AG09319 (cell line): ENCODE measurements around the gene LMOD2.

Experiments used
- DNase-seq: peaks from one replicate; pipeline ENCODE4 v3.0.0-alpha.2; 2010; ENCODE audit warnings: low read depth; ENCODE audit errors: extremely low read depth
- TF ChIP-seq, protein P1 (sequence below): IDR thresholded peaks from 2 replicates; pipeline ENCODE4 v1.5.1; 2011; ENCODE audit warnings: low read depth, mild to moderate bottlenecking, inconsistent platforms, low read length, moderate library complexity

Gene LMOD2

DNA sequence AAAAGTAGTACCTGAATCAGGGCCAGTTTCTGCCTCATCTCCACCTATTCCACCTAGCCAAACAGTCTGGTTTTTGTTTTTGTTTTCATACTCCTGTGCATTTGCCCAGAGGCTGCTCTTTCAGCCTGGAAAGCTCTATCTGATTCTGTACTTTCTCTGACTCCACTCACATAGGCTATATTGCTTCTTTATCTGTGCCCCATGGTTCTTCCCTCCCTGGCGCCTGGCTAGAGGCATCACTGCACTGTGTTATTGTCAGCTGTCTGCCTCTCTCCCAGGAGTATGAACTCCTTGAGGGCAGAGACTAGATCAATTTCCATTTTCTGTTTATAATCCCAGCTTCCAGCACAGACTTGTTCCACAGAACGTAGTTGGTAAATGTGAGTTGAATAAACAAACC is 5.1 kb upstream of the LMOD2 start:
- TF ChIP-seq, protein P1, sequence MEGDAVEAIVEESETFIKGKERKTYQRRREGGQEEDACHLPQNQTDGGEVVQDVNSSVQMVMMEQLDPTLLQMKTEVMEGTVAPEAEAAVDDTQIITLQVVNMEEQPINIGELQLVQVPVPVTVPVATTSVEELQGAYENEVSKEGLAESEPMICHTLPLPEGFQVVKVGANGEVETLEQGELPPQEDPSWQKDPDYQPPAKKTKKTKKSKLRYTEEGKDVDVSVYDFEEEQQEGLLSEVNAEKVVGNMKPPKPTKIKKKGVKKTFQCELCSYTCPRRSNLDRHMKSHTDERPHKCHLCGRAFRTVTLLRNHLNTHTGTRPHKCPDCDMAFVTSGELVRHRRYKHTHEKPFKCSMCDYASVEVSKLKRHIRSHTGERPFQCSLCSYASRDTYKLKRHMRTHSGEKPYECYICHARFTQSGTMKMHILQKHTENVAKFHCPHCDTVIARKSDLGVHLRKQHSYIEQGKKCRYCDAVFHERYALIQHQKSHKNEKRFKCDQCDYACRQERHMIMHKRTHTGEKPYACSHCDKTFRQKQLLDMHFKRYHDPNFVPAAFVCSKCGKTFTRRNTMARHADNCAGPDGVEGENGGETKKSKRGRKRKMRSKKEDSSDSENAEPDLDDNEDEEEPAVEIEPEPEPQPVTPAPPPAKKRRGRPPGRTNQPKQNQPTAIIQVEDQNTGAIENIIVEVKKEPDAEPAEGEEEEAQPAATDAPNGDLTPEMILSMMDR, result no peak
- no peak for DNase-seq

DNA sequence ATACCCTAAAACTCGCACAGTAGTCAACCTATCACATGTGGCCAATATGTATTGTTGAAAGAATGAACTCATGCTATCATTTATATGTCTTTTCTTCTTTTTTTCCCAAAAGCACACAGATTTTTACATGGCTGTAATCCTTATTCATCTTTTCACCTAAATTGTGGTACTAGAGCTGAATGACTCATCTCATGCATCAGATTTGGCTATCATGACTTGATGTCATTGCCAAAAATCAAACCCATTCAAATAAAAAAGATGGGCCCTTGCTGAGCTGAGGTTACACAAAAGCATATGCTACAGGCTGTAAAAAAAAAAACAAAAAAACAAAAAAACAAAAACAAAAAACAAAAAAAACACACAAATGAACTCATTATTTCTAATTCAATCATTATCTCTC is 3.3 kb upstream of the LMOD2 start:
- DNase-seq, result no peak
- TF ChIP-seq, protein P1, result no peak

DNA sequence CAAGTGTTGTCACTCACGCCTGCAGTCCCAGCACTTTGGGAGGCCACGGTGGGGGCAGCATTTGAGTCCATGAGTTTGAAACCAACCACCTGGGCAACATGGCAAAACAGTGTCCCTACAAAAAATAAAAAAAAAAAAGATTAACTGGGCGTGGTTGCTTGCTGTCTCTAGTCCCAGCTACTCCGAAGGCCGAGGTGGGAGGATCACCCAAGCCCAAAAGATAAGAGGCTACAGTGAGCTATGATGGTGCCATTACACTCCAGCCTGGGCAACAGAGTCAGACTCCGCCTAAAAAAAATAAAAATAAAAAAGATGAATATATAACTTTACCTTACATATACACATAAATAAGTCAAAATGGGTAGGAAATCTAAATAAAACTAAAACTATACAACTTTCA is 2.5 kb upstream of the LMOD2 start:
- DNase-seq, result no peak
- TF ChIP-seq, protein P1, result no peak

DNA sequence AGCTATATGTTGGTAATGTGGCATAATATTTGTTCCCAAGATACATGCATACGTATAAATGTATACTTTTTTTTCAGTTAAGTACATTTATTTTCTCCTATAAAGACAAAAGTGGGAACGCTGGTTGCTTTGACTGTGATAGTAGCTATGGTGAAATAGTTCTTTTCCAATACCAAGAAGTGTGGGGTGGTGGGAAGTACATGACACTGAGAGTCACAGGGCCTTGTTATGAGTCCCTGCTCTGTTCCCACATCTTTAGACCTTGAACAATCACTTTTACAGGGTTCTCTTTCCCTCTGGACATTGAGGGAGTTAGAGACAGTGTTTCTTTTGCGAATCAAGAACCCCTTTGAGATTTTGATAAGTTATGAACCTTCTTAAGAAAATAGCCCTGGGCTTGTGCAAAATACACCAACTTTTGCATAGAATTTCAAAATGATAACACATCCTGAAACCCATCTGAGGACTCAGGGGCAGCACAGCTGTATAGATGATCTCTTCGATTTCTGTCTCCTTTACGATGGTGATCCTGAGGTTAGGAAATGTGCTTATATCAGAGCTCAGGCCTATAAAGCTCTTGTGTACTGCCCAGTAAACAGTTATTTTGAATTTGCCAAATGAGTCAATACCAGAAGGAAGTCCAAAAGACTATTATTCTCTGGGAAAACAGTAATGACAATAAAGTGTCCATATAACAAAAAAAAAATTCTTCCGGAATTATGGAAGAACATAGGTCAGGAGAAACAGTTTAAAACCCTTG is 1.1 kb downstream of the LMOD2 start:
- TF ChIP-seq, protein P1, result no peak
- DNase-seq, result no peak

DNA sequence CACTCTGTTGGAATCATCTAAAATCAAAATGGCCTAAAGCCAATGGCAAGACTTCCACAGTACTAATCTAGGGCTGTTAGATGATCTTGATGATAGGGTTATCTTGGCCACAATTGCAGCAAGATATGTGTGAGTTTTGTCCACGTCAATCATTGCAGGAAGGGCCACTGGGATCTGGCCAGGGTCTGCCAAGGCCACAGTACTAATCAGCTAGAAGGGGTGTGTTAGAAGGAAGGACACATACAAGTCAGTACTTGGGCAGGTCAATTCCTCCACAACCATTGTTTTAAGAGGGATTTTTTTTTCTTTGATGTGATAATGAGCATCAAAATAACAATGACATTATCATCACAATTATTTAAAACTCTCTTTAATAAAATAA is 1.6 kb downstream of the LMOD2 start:
- TF ChIP-seq, protein P1, result no peak
- DNase-seq, result no peak

DNA sequence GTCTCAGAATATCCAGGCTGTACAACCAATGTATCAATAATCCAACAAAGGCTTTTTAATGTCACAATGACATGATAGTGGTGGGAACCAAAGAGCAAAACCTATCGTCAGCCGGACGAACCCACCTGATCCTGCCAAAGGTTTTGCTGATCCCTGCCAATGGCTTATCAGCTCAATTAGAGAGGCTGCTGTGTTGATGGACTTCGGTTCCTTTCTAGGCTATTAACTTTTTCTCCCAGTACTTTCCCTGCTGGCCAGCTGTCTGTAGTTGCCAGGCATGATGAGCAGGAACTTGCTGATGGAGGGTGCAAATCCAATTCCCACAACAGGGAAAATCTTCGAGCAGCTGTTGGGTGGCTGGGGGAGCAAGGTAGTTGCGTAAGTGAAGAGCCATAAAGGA is 2.4 kb downstream of the LMOD2 start:
- TF ChIP-seq, protein P1, result no peak
- DNase-seq, result no peak

DNA sequence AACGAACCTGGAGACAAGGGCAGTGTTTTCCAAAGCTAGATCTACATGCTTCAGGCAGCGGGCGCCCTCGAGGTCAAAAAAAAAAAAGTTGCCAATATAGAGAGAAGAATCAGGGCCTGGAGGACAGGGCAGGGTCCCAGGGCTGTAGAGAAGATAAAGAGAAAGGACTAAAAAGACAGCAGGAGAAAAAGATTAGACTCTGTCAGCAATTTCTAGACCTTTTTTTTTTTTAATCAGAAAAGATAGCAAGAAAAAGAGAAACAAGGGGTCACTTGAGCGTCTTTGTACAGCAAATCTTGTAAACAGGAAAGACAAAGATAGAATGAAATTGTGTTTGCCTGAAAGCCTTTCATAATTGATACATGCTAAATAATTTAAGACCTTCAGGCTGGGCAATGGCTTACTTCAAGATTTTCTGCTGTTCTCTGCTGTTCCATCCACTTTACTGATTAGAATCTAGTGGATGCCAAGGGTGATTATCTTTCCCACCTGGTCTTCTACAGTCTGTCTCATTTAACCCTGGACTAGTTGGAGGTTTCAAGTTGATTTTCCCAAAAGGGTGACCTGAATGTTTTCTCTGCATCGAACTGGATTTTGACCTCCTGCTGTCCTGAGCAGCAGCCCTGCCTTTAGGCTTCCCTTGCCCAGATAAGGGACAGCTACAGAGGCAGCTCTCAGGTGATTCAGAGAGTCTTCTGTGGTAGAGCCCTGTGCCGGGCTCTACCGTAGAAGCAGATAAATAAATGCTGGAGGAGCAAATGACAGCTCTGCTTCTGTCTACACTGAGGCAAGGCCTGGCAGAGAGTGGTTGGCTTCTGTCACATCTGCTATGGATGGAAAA is 5.1 kb downstream of the LMOD2 start:
- TF ChIP-seq, protein P1, result no peak
- DNase-seq, result no peak
